GM12864 (cell line): ENCODE measurements around the gene RPAP3.

Source experiments
- DNase-seq: peaks from one replicate; pipeline ENCODE4 v3.0.0-alpha.2; 2011; ENCODE audit warnings: low read depth
- H3K4me3 ChIP-seq: 2 replicates; pipeline ENCODE4 v1.5.1; 2011; ENCODE audit warnings: mild to moderate bottlenecking, low read depth, low read length, control low read depth
- TF ChIP-seq, protein P1 (sequence below): IDR thresholded peaks from 2 replicates; pipeline ENCODE4 v1.5.1; 2011; ENCODE audit warnings: low read depth, mild to moderate bottlenecking, moderate library complexity, low read length, control low read depth, inconsistent platforms; ENCODE audit errors: missing control alignments

RPAP3 gene, protein sequence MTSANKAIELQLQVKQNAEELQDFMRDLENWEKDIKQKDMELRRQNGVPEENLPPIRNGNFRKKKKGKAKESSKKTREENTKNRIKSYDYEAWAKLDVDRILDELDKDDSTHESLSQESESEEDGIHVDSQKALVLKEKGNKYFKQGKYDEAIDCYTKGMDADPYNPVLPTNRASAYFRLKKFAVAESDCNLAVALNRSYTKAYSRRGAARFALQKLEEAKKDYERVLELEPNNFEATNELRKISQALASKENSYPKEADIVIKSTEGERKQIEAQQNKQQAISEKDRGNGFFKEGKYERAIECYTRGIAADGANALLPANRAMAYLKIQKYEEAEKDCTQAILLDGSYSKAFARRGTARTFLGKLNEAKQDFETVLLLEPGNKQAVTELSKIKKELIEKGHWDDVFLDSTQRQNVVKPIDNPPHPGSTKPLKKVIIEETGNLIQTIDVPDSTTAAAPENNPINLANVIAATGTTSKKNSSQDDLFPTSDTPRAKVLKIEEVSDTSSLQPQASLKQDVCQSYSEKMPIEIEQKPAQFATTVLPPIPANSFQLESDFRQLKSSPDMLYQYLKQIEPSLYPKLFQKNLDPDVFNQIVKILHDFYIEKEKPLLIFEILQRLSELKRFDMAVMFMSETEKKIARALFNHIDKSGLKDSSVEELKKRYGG

DNA sequence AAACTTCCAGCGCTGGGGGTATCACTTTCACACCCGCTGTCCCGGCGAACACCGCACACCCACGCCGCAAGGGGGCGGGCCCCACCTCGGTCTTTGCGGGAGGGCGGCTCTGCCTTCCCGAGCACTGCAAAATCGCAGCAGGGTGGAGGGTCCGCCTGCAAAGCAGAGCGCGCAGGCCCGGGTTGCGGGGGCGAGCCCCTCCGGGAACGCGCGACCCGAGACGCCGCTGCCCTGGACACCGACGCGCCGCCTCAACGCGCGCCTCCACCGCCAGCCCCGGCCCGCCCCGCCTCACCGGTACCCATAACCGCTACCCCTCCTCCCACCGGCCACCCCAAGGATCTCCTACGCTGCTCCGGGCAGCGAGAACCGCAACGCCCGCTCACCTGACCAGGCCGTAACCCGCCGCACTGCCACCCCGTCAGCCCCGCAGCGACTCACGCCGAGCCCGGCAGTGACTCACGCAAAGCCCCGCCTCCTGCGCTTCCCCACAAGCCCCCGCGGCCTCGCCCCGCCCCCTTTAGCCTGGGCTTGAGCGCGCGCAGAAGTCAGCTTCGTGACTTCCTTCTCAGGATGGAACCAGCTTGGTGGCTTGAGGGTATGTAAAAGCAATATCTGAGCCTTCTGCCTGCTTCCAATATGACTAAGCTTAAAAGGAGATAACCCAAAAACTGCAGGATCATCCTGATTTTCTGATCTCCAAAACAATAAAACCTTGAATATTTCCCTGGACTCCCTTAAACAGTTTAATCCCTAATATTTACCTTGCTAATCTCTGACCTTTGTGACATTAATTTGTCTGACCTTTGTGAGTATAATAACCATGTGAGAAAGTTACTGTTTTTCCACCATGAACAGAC is at the start of gene RPAP3:
RPAP3 (minus strand) TSS at position 465 of the 860 bp plus-strand sequence. CDS start 3,190 bp downstream, outside the sequence.
- peak; percentile 66 for DNase-seq
- TF ChIP-seq, protein P1, sequence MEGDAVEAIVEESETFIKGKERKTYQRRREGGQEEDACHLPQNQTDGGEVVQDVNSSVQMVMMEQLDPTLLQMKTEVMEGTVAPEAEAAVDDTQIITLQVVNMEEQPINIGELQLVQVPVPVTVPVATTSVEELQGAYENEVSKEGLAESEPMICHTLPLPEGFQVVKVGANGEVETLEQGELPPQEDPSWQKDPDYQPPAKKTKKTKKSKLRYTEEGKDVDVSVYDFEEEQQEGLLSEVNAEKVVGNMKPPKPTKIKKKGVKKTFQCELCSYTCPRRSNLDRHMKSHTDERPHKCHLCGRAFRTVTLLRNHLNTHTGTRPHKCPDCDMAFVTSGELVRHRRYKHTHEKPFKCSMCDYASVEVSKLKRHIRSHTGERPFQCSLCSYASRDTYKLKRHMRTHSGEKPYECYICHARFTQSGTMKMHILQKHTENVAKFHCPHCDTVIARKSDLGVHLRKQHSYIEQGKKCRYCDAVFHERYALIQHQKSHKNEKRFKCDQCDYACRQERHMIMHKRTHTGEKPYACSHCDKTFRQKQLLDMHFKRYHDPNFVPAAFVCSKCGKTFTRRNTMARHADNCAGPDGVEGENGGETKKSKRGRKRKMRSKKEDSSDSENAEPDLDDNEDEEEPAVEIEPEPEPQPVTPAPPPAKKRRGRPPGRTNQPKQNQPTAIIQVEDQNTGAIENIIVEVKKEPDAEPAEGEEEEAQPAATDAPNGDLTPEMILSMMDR = peak; percentile 63
- peak within 1 kb of the TSS; percentile 79 for H3K4me3 ChIP-seq

DNA sequence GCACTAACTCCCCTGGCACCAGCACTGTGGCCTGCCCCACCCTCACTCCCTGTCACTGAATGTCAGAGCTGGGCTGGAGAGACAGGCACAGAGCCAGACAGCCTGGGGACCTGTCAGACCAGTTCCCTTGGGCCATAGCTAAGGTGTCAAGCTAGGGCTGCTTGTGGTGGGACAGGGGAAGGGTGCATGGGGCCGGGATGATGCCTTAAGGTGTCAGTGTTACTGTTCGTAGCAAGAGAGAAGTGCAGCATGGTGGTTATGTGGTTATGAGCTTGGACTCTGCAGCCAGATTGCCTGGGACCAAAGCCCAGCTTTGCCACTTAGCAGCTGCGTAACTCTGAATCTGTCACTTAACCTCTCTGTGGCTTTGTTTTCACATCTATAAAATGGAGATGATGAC is 49.1 kb upstream of the RPAP3 start:
- DNase-seq = no peak
- TF ChIP-seq, protein P1 = no peak
- H3K4me3 ChIP-seq = peak overlapping the region; percentile 41; the same call in 1 of the 2 replicates

DNA sequence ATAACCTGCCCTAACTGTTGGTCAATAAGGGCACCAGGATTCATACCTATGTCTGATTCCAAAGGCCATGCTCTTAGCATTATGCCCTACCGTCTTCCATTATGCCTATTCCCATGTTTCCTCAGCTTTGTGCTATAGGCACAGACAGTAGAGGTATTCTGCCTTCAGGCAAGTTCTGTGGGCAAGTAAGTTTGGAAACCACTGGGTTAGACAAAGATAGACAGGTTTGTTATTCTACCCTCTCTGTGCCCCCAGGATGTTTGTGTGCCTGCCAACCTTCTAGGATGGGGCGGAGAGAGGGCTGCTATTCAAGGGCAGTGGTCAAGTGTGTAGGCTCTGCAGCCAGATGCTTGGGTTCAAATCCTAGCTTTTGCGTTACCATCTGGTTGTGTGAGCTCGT is 48.3 kb upstream of the RPAP3 start:
- TF ChIP-seq, protein P1 = no peak
- H3K4me3 ChIP-seq = no peak overlapping the region
- DNase-seq = no peak

DNA sequence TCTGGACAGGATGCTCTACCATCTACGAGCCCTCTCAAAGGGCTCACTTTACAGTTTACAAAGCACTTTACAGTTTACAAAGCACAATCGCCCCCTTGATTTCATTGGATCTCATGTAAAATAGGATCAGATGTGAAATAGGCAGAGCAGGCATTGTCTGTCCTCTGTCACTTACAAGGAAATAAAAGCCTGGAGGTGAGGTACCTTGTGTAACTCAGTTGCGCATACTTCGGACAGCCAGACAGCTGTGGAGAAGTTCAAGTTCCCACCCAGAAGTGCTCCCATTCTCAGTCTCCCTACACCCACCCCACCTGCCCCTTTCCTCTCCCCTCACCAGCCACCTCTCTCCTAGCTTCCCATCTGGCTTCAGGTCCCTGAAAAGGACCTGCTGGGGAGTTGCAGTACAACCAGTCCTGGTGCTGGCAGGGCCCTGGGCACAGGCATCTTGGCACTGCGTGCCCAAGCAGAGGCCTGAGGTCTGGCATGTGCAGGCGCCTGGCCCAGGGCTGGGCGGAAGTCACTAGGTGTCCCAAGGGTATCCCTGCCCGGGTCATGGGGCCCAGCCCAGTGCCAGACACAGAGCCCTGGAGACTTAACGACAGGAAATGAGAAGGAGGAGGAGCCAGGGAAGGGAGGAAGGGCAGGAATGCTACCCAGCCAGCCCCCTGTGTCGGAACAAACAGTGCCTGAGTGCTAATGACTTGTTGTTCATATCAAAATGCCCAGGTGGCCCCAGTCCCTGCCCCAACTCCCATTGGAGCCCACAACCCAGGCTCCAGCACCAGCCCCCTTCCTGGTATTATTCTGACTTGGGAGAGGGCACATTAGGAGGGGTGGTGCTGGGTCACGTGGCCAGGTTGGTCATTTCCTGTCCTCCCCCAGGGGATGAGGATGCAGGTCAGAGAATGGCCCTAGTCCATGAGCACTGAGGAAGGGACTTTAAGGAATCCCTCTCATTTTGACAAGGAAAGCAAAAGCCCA is 47.5 kb upstream of the RPAP3 start:
- H3K4me3 ChIP-seq = no peak overlapping the region
- no peak for DNase-seq
- TF ChIP-seq, protein P1 = no peak

DNA sequence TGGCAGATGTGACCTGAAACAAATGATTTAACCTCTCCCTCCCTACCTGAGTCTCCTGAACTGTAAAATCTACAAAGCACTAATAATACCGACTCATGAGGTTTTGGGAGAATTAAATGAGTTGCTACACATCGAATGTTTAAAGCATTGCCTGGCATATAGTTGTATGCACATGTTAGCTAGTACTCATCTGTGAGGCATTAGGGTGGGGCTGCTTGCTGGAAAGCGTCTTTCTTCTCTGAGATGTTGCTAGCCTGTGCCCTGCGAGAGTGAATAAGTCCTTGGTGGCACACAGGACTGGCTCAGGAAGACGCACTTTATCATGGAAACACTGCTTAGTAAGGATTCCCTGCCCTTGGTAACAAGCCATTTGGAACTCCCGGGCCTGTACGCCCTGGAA is 46.7 kb upstream of the RPAP3 start:
- no peak overlapping the region for H3K4me3 ChIP-seq
- DNase-seq = no peak
- TF ChIP-seq, protein P1 = no peak

DNA sequence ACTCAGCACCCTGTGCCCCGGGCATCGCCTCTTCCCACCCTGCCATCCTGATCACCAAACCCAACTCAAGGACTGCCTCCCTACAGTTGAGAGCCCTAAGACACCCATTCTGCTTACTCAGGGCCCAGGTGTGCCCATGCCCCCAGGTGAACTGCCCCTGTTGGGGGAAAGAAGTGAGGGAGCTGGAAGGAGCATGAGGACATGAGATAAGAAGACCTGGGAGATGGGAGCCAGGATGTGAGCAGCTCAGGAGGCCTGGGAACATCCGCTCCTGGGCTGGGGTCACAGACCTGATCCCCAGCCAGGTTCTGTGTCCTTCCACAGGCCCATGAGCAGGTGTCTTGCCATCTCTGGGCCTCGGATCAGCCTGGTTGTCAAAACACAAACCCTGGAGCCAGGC is 46.3 kb upstream of the RPAP3 start:
- TF ChIP-seq, protein P1 = no peak
- no peak for DNase-seq
- H3K4me3 ChIP-seq = no peak overlapping the region
